H9 (cell line): ENCODE data around the gene SPDYE6. TPM values are rescaled to one million over a fixed set of nuclear protein-coding genes. Genes with fewer than 3 reads are reported as not detected.

ENCODE experiments used
- DNase-seq: peaks from one replicate; pipeline ENCODE4 v3.0.0-alpha.2; 2017
- H2AFZ ChIP-seq: one replicate; pipeline ENCODE4 v1.6.1; 2013; ENCODE audit warnings: mild to moderate bottlenecking, low read length, control low read depth, moderate library complexity
- H2AK5ac ChIP-seq: 2 replicates; pipeline ENCODE4 v1.6.1; 2013; ENCODE audit warnings: low read length, control low read depth, mixed read lengths; ENCODE audit not compliant: insufficient read length
- H2BK120ac ChIP-seq: one replicate; pipeline ENCODE4 v1.6.1; 2013; ENCODE audit warnings: low read depth, mild to moderate bottlenecking, low read length, control low read depth, inconsistent platforms; ENCODE audit not compliant: poor library complexity, severe bottlenecking
- H2BK12ac ChIP-seq: 2 replicates; pipeline ENCODE4 v1.6.1; 2013; ENCODE audit warnings: low read length, control low read depth, mixed read lengths, low read depth; ENCODE audit not compliant: insufficient read length
- H2BK15ac ChIP-seq: 2 replicates; pipeline ENCODE4 v1.6.1; 2013; ENCODE audit warnings: low read depth, low read length, control low read depth
- H2BK20ac ChIP-seq: one replicate; pipeline ENCODE4 v1.6.1; 2013; ENCODE audit warnings: low read depth, mild to moderate bottlenecking, low read length, control low read depth, inconsistent platforms; ENCODE audit not compliant: poor library complexity, severe bottlenecking
- H2BK5ac ChIP-seq: 2 replicates; pipeline ENCODE4 v1.6.1; 2013; ENCODE audit warnings: low read length, control low read depth, mixed read lengths; ENCODE audit not compliant: insufficient read length
- H3K14ac ChIP-seq: 2 replicates; pipeline ENCODE4 v1.6.1; 2013; ENCODE audit warnings: low read length, control low read depth; ENCODE audit not compliant: insufficient read depth
- H3K18ac ChIP-seq: 2 replicates; pipeline ENCODE4 v1.6.1; 2013; ENCODE audit warnings: low read depth, mild to moderate bottlenecking, mixed read lengths, low read length, control low read depth; ENCODE audit not compliant: insufficient read length
- H3K23ac ChIP-seq: 2 replicates; pipeline ENCODE4 v1.6.1; 2013; ENCODE audit warnings: low read length, control low read depth, mixed read lengths, low read depth; ENCODE audit not compliant: insufficient read length
- H3K23me2 ChIP-seq: 2 replicates; pipeline ENCODE4 v1.6.1; 2013; ENCODE audit warnings: low read depth, mild to moderate bottlenecking, mixed read lengths, low read length, control low read depth; ENCODE audit not compliant: insufficient read length, poor library complexity, severe bottlenecking
- H3K27ac ChIP-seq: 2 replicates; pipeline ENCODE4 v1.5.1; 2013; ENCODE audit warnings: low read length, control low read depth, mixed read lengths, low read depth; ENCODE audit not compliant: insufficient read length
- H3K27me3 ChIP-seq: 2 replicates; pipeline ENCODE4 v1.6.1; 2013; ENCODE audit warnings: low read length, control low read depth, inconsistent platforms; ENCODE audit not compliant: insufficient read depth
- H3K4ac ChIP-seq: 2 replicates; pipeline ENCODE4 v1.6.1; 2013; ENCODE audit warnings: low read depth, mild to moderate bottlenecking, control low read depth, inconsistent platforms, low read length, moderate library complexity
- H3K4me1 ChIP-seq: 2 replicates; pipeline ENCODE4 v1.6.1; 2013; ENCODE audit warnings: low read length, control low read depth, inconsistent platforms; ENCODE audit not compliant: insufficient read depth
- H3K4me2 ChIP-seq: 2 replicates; pipeline ENCODE4 v1.6.1; 2013; ENCODE audit warnings: low read length, control low read depth, mixed read lengths; ENCODE audit not compliant: insufficient read length, insufficient read depth
- H3K56ac ChIP-seq: 2 replicates; pipeline ENCODE4 v1.6.1; 2013; ENCODE audit warnings: low read depth, mild to moderate bottlenecking, mixed read lengths, low read length, control low read depth; ENCODE audit not compliant: insufficient read length
- H3K79me1 ChIP-seq: 2 replicates; pipeline ENCODE4 v1.6.1; 2013; ENCODE audit warnings: low read depth, mild to moderate bottlenecking, moderate library complexity, low read length, control low read depth, inconsistent platforms; ENCODE audit not compliant: insufficient read depth, poor library complexity, severe bottlenecking
- H3K79me2 ChIP-seq: 2 replicates; pipeline ENCODE4 v1.6.1; 2013; ENCODE audit warnings: low read length, control low read depth, inconsistent platforms; ENCODE audit not compliant: insufficient read depth
- H3K9ac ChIP-seq: 2 replicates; pipeline ENCODE4 v1.6.1; 2013; ENCODE audit warnings: low read length, control low read depth, mixed read lengths; ENCODE audit not compliant: insufficient read length; ENCODE audit errors: extremely low read depth
- H3K9me3 ChIP-seq: one replicate; pipeline ENCODE4 v1.6.1; 2013; ENCODE audit warnings: low read depth, low read length, inconsistent platforms; ENCODE audit not compliant: control insufficient read depth
- H3T11ph ChIP-seq: one replicate; pipeline ENCODE4 v1.6.1; 2013; ENCODE audit warnings: mild to moderate bottlenecking, low read length, control low read depth, inconsistent platforms
- H4K20me1 ChIP-seq: one replicate; pipeline ENCODE4 v1.6.1; 2013; ENCODE audit not compliant: control insufficient read depth, insufficient read length, insufficient read depth
- H4K5ac ChIP-seq: 2 replicates; pipeline ENCODE4 v1.6.1; 2013; ENCODE audit warnings: low read depth, mild to moderate bottlenecking, mixed read lengths, low read length, control low read depth; ENCODE audit not compliant: insufficient read length
- H4K8ac ChIP-seq: replicated peaks from 2 replicates; pipeline ENCODE4 v1.6.1; 2013; ENCODE audit warnings: low read length, control low read depth, mixed read lengths, low read depth; ENCODE audit not compliant: insufficient read length
- H4K91ac ChIP-seq: 2 replicates; pipeline ENCODE4 v1.6.1; 2013; ENCODE audit warnings: low read depth, mild to moderate bottlenecking, moderate library complexity, mixed read lengths, low read length, control low read depth; ENCODE audit not compliant: insufficient read length
- H3K27ac Mint-ChIP-seq, 3 experiments: 2 replicates in 2 of 3; 3 replicates in 1 of 3; pipeline ENCODE4 v1.8.0; 2020 to 2021; ENCODE audit warnings: mixed read lengths in 3 of 3, mild to moderate bottlenecking in 1 of 3, moderate library complexity in 1 of 3
- H3K27me3 Mint-ChIP-seq: 2 replicates; pipeline ENCODE4 v1.8.0; 2021; ENCODE audit warnings: low read depth, mild to moderate bottlenecking, moderate library complexity, mixed read lengths
- H3K36me3 Mint-ChIP-seq, 3 experiments: 2 replicates in 2 of 3; 3 replicates in 1 of 3; pipeline ENCODE4 v1.8.0; 2020 to 2021; ENCODE audit warnings: low read depth in 3 of 3, mixed read lengths in 3 of 3; ENCODE audit not compliant: insufficient read depth in 1 of 3
- H3K4me1 Mint-ChIP-seq, 2 experiments: 2 replicates each; pipeline ENCODE4 v1.8.0; 2020; ENCODE audit warnings: mixed read lengths in 2 of 2
- H3K4me3 Mint-ChIP-seq, 2 experiments: 2 replicates in 1 of 2; 3 replicates in 1 of 2; pipeline ENCODE4 v1.8.0; 2020 to 2021; ENCODE audit warnings: mild to moderate bottlenecking in 2 of 2, mixed read lengths in 2 of 2, moderate library complexity in 1 of 2
- H3K9me3 Mint-ChIP-seq, 2 experiments: 2 replicates in 1 of 2; 3 replicates in 1 of 2; pipeline ENCODE4 v1.8.0; 2020; ENCODE audit warnings: mild to moderate bottlenecking in 2 of 2, mixed read lengths in 2 of 2, moderate library complexity in 1 of 2
- WGBS: extraction: QIAGEN DNeasy Blood & Tissue Kit; methylation state at CpG from one replicate; pipeline ENCODE4 v1.1.7; 2013; ENCODE audit warnings: missing lambda C conversion rate, low lambda C conversion rate, mixed read lengths; ENCODE audit not compliant: insufficient read length; ENCODE audit errors: extremely low coverage; 5-methylcytosine and 5-hydroxymethylcytosine counted together
- total RNA-seq: library from RNA; stranded (reverse); gene quantifications from 2 replicates; pipeline ENCODE4 v1.2.1, GENCODE V29; 2021
- TF ChIP-seq, protein P1 (sequence below): fragments of 200-600 bp; sonication (generic); conservative IDR thresholded peaks from 3 replicates; pipeline ENCODE4 v1.8.0; 2021; ENCODE audit warnings: antibody characterized with exemption, mild to moderate bottlenecking

The SPDYE6 gene
- total RNA-seq, 1 experiment from 2014 or later: not detected

DNA sequence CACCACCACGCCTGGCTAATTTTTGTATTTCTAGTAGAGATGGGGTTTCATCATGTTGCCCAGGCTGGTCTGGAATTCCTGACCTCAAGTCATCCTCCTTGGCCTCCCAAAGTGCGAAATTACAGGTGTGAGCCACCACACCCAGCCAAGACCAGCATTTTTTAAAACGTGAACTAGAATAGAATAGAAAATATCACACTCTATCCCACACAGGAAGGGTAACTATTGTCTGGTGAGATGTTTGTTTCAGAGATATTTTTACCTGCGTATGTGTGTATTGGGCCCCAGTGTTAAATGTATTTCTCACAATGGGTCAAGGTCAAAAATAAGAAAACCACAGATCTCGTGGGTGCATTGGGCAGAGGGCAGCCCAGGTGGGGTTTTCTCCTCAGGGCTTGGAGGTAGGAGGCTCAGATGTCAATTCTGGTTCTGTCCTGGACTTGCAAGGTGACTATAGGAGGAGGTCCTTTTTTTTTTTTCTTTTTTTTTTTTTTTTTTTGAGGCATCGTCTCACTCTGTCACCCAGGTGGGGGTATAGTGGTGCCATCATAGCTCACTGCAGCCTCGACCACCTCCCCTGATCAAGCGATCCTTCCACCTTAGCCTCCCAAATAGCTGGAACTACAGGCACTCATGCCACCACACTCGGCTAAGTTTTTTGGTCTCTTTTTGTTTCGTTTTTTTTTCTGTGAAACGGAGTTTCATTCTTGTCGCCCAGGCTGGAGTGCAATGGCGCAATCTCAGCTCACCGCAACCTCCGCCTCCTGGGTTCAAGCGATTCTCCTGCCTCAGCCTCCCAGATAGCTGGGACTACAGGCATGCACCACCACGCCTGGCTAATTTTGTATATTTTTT is 50.6 kb downstream of the SPDYE6 start:
- no peak overlapping the region for H2BK5ac ChIP-seq
- no peak overlapping the region for H2BK15ac ChIP-seq

More for the DNA sequence above, 50.6 kb downstream of the SPDYE6 start:
- Mint-ChIP-seq H3K4me1 (peaks cover 9 to 16% of the 10 kb centered on the region in 2 experiments), H3K27ac (peak overlapping the region in 1 of 3 experiments; percentile 78; a peak in 1 of 7 replicates), H3K9me3 (no peaks in the 10 kb centered on the region), H3K27me3 (peaks cover 8% of the 10 kb centered on the region), H3K4me3 (no peak overlapping the region), H3K36me3 (peaks cover 0 to 20% (median 6%) of the 10 kb centered on the region in 3 experiments; a peak in 5 of 7 replicates)
- H3K23me2 ChIP-seq: no peaks in the 10 kb centered on the region
- H4K5ac ChIP-seq: no peak overlapping the region
- no peak overlapping the region for H3K9ac ChIP-seq
- no peak overlapping the region for H2BK12ac ChIP-seq
- H3K56ac ChIP-seq: no peak overlapping the region
- H3K23ac ChIP-seq: no peak overlapping the region
- H3K4ac ChIP-seq: no peak overlapping the region
- H4K91ac ChIP-seq: no peak overlapping the region
- no peak overlapping the region for H3K4me2 ChIP-seq
- H2BK20ac ChIP-seq: no peak overlapping the region
- H3T11ph ChIP-seq: no peak overlapping the region
- H3K18ac ChIP-seq: no peak overlapping the region
- no peak overlapping the region for H3K27ac ChIP-seq
- H3K9me3 ChIP-seq: no peaks in the 10 kb centered on the region
- no peaks in the 10 kb centered on the region for H3K79me1 ChIP-seq
- H2BK120ac ChIP-seq: no peak overlapping the region
- no CpG with 5 or more reads among the region's 17 CpGs for WGBS
- no peaks in the 10 kb centered on the region; the same call in 1 of the 2 replicates for H3K4me1 ChIP-seq
- H3K27me3 ChIP-seq: no peaks in the 10 kb centered on the region
- H4K20me1 ChIP-seq: no peaks in the 10 kb centered on the region
- H3K14ac ChIP-seq: no peak overlapping the region
- H4K8ac ChIP-seq: no peak overlapping the region
- H3K79me2 ChIP-seq: no peaks in the 10 kb centered on the region
- H2AFZ ChIP-seq: no peak overlapping the region
- TF ChIP-seq, protein P1, sequence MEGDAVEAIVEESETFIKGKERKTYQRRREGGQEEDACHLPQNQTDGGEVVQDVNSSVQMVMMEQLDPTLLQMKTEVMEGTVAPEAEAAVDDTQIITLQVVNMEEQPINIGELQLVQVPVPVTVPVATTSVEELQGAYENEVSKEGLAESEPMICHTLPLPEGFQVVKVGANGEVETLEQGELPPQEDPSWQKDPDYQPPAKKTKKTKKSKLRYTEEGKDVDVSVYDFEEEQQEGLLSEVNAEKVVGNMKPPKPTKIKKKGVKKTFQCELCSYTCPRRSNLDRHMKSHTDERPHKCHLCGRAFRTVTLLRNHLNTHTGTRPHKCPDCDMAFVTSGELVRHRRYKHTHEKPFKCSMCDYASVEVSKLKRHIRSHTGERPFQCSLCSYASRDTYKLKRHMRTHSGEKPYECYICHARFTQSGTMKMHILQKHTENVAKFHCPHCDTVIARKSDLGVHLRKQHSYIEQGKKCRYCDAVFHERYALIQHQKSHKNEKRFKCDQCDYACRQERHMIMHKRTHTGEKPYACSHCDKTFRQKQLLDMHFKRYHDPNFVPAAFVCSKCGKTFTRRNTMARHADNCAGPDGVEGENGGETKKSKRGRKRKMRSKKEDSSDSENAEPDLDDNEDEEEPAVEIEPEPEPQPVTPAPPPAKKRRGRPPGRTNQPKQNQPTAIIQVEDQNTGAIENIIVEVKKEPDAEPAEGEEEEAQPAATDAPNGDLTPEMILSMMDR: no peak
- DNase-seq: no peak
- no peak overlapping the region for H2AK5ac ChIP-seq
